SIG-M5 treated with dmso at 0.1 percent for 504 hours (cell line): ENCODE results near the gene SDHB.
A peak's percentile ranks its signal among the peaks of the same experiment; 100 is the strongest.
"Not testable (repeated sequence)": the region's sequence is repeated elsewhere in the genome, so short reads cannot be mapped to it uniquely, and the experiment has no call there.

Source experiments
- DNase-seq: peaks from one replicate; lab custom pipeline; 2025; ENCODE audit not compliant: unreplicated experiment; lab: John Stamatoyannopoulos, UW

SDHB gene

GRCh38 chr1:17075470-17076255, 21.8 kb upstream of the SDHB start:
- DNase-seq: peak; percentile 86

- no peak for DNase-seq
These were observed 18.0 kb upstream of the SDHB start for GRCh38 chr1:17071794-17072193.

- DNase-seq: no peak
These were observed 16.3 kb upstream of the SDHB start for GRCh38 chr1:17070163-17070525.

- DNase-seq: no peak
These were observed 15.8 kb upstream of the SDHB start for GRCh38 chr1:17069452-17070162.

GRCh38 chr1:17068789-17069188, 15.0 kb upstream of the SDHB start:
- no peak for DNase-seq

- no peak for DNase-seq
These were observed 13.8 kb upstream of the SDHB start for GRCh38 chr1:17067465-17068240.

- peak; percentile 81 for DNase-seq
These were observed 13.2 kb upstream of the SDHB start for GRCh38 chr1:17067069-17067426.

GRCh38 chr1:17066361-17067068, 12.7 kb upstream of the SDHB start:
- peak; percentile 96 for DNase-seq

GRCh38 chr1:17065666-17066065, 11.8 kb upstream of the SDHB start:
- no peak for DNase-seq

GRCh38 chr1:17062751-17063150, 8.9 kb upstream of the SDHB start:
- not testable (repeated sequence) for DNase-seq

- DNase-seq: no peak
These were observed 8.1 kb upstream of the SDHB start for GRCh38 chr1:17061892-17062291.

- DNase-seq: peak; percentile 20
These were observed 7.7 kb upstream of the SDHB start for GRCh38 chr1:17061486-17061885.

GRCh38 chr1:17060306-17060749, 6.5 kb upstream of the SDHB start:
- DNase-seq: peak; percentile 85

- DNase-seq: peak; percentile 82
These were observed 5.8 kb upstream of the SDHB start for GRCh38 chr1:17059391-17060305.

- no peak for DNase-seq
These were observed 2.7 kb upstream of the SDHB start for GRCh38 chr1:17056551-17056950.

- no peak for DNase-seq
These were observed 2.0 kb upstream of the SDHB start for GRCh38 chr1:17055801-17056200.

GRCh38 chr1:17053086-17053684, 647 bp downstream of the SDHB start:
- no peak for DNase-seq

GRCh38 chr1:17052641-17053040, 1.2 kb downstream of the SDHB start:
- DNase-seq: peak; percentile 18

- DNase-seq: no peak
These were observed 1.8 kb downstream of the SDHB start for GRCh38 chr1:17052038-17052437.

GRCh38 chr1:17047924-17048323, 5.9 kb downstream of the SDHB start:
- no peak for DNase-seq
